MM.1S (cell line): ENCODE measurements around the gene PSMA4.

Experiments
- DNase-seq: peaks from one replicate; pipeline ENCODE4 v3.0.0-alpha.2; 2015
- H2AFZ ChIP-seq: fragments of 300-600 bp; sonication (generic); 2 replicates; pipeline ENCODE4 v1.6.0; 2016; ENCODE audit warnings: antibody characterized with exemption, low read length
- H3F3A ChIP-seq: fragments of 300-600 bp; sonication (generic); 2 replicates; pipeline ENCODE4 v1.6.1; 2016; ENCODE audit warnings: mild to moderate bottlenecking, antibody characterized with exemption, low read length, moderate library complexity, mixed read lengths; ENCODE audit not compliant: insufficient read depth
- H3K27ac ChIP-seq: fragments of 300-600 bp; sonication (generic); 2 replicates; pipeline ENCODE4 v1.5.1; 2016; ENCODE audit warnings: mild to moderate bottlenecking, low read length
- H3K27me3 ChIP-seq: fragments of 300-600 bp; sonication (generic); replicated peaks from 2 replicates; pipeline ENCODE4 v1.6.0; 2016; ENCODE audit warnings: low read length; ENCODE audit not compliant: insufficient read depth
- H3K36me3 ChIP-seq: fragments of 300-600 bp; sonication (generic); replicated peaks from 2 replicates; pipeline ENCODE4 v1.6.1; 2016; ENCODE audit warnings: mild to moderate bottlenecking, low read length, mixed read lengths; ENCODE audit not compliant: insufficient read depth
- H3K4me1 ChIP-seq: fragments of 300-600 bp; sonication (generic); 2 replicates; pipeline ENCODE4 v1.6.1; 2016; ENCODE audit warnings: low read length, mixed read lengths
- H3K4me2 ChIP-seq: fragments of 300-600 bp; sonication (generic); 2 replicates; pipeline ENCODE4 v1.6.0; 2016; ENCODE audit warnings: low read depth, low read length
- H3K4me3 ChIP-seq: fragments of 300-600 bp; sonication (generic); 2 replicates; pipeline ENCODE4 v1.5.1; 2016; ENCODE audit warnings: low read length, mixed read lengths
- H3K79me2 ChIP-seq: fragments of 300-600 bp; sonication (generic); 2 replicates; pipeline ENCODE4 v1.6.1; 2016; ENCODE audit warnings: mixed run types, low read length, mixed read lengths
- H3K9ac ChIP-seq: fragments of 300-600 bp; sonication (generic); 2 replicates; pipeline ENCODE4 v1.6.1; 2016; ENCODE audit warnings: low read length, mixed read lengths
- H3K9me2 ChIP-seq: fragments of 300-600 bp; sonication (generic); replicated peaks from 2 replicates; pipeline ENCODE4 v1.6.1; 2016; ENCODE audit warnings: mild to moderate bottlenecking, low read length, mixed read lengths; ENCODE audit not compliant: insufficient read depth
- H3K9me3 ChIP-seq: fragments of 300-600 bp; sonication (generic); replicated peaks from 2 replicates; pipeline ENCODE4 v1.6.1; 2016; ENCODE audit warnings: mild to moderate bottlenecking, low read length, mixed read lengths; ENCODE audit not compliant: insufficient read depth
- H4K20me1 ChIP-seq: fragments of 300-600 bp; sonication (generic); 2 replicates; pipeline ENCODE4 v1.6.1; 2016; ENCODE audit warnings: mild to moderate bottlenecking, low read length, moderate library complexity, mixed read lengths; ENCODE audit not compliant: insufficient read depth
- EZH2 ChIP-seq: fragments of 300-600 bp; sonication (generic); optimal IDR thresholded peaks from 2 replicates; pipeline ENCODE3; 2017; ENCODE audit warnings: low read depth, mild to moderate bottlenecking, antibody characterized with exemption, low read length, mixed read lengths
- EZH2phosphoT487 ChIP-seq: fragments of 300-600 bp; sonication (generic); IDR thresholded peaks from 2 replicates; pipeline ENCODE4 v1.6.1; 2018; ENCODE audit warnings: antibody characterized with exemption, low read length
- TF ChIP-seq, protein P1 (sequence below): fragments of 300-600 bp; sonication (generic); IDR thresholded peaks from 2 replicates; pipeline ENCODE4 v1.5.1; 2016; ENCODE audit warnings: antibody characterized with exemption, low read length, mixed read lengths

Gene PSMA4

DNA sequence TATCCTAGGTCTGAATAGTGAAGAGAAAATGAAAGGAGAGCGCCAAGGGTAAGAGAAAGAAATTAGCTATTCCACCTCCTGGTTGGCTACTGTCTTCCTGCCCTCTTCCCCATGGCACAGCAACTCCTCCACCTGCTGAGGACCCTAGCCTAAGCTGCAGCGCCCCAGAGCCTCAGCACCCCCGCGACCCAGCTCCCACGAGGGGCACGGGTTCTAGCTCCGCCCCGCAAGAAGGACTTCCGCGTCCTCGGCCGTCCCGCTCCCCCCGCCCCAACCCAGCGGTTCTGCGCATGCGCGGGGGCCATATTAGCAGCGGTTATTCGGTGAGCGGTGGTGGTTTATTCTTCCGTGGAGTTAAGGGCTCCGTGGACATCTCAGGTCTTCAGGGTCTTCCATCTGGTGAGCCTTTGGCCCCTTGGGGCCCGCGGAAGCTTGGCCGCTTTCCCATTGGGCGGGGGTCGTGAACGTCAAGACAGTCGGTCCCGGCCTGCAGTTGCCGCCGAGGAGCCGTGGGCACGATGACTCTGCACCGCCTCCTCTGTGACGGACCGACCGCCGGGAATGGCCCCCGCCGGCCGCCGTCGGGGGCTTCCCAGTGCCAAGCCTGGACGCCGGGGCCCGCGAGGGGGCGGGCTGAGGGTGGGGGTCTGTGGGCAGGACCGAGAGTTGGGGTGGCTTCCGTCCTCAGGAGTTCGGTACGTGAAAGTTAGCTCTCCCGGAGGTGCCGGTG, at the start of gene PSMA4:
Gene PSMA4 (plus strand): TSS at position 304 of the 730 bp plus-strand sequence. CDS start 1,484 bp downstream, outside the sequence.
- H3K9me3 ChIP-seq: no peaks in the 10 kb centered on the region
- H4K20me1 ChIP-seq: no peaks in the 10 kb centered on the region
- no peaks in the 10 kb centered on the region for H3K27me3 ChIP-seq
- H3K4me2 ChIP-seq: peak within 1 kb of the TSS; percentile 73
- H3K9ac ChIP-seq: peak within 1 kb of the TSS; percentile 94
- peak within 1 kb of the TSS; percentile 80 for H2AFZ ChIP-seq
- H3F3A ChIP-seq: peaks cover 26% of the 10 kb centered on the region
- TF ChIP-seq, protein P1, sequence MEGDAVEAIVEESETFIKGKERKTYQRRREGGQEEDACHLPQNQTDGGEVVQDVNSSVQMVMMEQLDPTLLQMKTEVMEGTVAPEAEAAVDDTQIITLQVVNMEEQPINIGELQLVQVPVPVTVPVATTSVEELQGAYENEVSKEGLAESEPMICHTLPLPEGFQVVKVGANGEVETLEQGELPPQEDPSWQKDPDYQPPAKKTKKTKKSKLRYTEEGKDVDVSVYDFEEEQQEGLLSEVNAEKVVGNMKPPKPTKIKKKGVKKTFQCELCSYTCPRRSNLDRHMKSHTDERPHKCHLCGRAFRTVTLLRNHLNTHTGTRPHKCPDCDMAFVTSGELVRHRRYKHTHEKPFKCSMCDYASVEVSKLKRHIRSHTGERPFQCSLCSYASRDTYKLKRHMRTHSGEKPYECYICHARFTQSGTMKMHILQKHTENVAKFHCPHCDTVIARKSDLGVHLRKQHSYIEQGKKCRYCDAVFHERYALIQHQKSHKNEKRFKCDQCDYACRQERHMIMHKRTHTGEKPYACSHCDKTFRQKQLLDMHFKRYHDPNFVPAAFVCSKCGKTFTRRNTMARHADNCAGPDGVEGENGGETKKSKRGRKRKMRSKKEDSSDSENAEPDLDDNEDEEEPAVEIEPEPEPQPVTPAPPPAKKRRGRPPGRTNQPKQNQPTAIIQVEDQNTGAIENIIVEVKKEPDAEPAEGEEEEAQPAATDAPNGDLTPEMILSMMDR: 0 out of 2 replicates have a peak, but pooled peaks have one; percentile 6
- TF ChIP-seq EZH2 (no peak), EZH2phosphoT487 (no peak)
- peaks cover 46% of the 10 kb centered on the region for H3K79me2 ChIP-seq
- H3K36me3 ChIP-seq: peaks cover 16% of the 10 kb centered on the region; the same call in 1 of the 2 replicates
- H3K9me2 ChIP-seq: no peaks in the 10 kb centered on the region
- DNase-seq: peak; percentile 95
- H3K4me3 ChIP-seq: peak within 1 kb of the TSS; percentile 90
- peak within 1 kb of the TSS; percentile 91 for H3K27ac ChIP-seq
- peaks cover 19% of the 10 kb centered on the region for H3K4me1 ChIP-seq

DNA sequence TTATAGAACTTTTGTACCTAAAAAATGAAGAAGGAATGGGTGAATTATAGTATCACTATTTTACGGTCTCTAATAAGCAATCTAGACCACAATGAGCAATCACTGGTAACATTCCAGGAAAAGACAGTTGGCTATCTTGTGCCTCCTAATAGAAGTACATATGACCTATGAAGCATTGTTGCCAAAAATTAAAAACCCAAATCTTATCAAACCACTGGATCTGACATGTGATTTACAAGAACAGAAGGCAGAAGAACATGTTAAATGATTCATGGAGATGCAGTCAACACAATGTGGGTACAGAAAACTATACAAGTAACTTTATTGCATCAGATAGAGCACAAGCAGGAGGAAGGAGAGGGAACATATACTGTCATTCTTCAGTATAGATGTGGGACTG, 47.4 kb upstream of the PSMA4 start:
- no peaks in the 10 kb centered on the region for H3K9me2 ChIP-seq
- no peaks in the 10 kb centered on the region; the same call in 1 of the 2 replicates for H3F3A ChIP-seq
- H3K4me2 ChIP-seq: no peak overlapping the region
- H2AFZ ChIP-seq: no peak overlapping the region
- H3K9me3 ChIP-seq: no peaks in the 10 kb centered on the region
- peaks cover 10% of the 10 kb centered on the region; the same call in 1 of the 2 replicates for H3K36me3 ChIP-seq
- no peaks in the 10 kb centered on the region for H3K27me3 ChIP-seq
- no peaks in the 10 kb centered on the region for H3K79me2 ChIP-seq
- H3K9ac ChIP-seq: no peak overlapping the region
- H3K4me1 ChIP-seq: no peaks in the 10 kb centered on the region
- no peak for TF ChIP-seq EZH2phosphoT487
- TF ChIP-seq, protein P1: no peak
- no peak for TF ChIP-seq EZH2
- H4K20me1 ChIP-seq: no peaks in the 10 kb centered on the region
- no peak overlapping the region for H3K4me3 ChIP-seq
- DNase-seq: no peak
- H3K27ac ChIP-seq: no peak overlapping the region

DNA sequence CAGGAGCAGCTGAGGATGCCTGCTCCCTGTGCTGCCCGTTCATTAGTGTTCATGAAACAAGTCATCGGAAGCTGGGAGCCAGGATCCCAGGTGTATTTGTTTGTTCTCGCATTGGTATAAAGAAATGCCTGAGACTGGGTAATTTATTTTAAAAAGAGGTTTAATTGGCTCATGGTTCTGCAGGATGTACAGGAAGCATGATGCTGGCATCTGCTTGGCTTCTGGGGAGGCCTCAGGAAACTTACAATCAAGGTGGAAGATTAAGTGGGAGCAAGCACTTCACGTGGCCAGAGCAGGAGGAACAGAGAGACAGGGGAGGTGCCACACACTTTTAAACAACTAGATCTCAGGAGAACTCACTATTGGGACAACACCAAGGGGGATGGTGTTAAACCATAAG, 38.4 kb upstream of the PSMA4 start:
- Histone ChIP-seq H3F3A (peaks cover 11% of the 10 kb centered on the region; the same call in 1 of the 2 replicates), H3K9me2 (no peaks in the 10 kb centered on the region), H3K4me2 (no peak overlapping the region), H3K4me3 (no peak overlapping the region), H4K20me1 (no peaks in the 10 kb centered on the region), H3K9ac (no peak overlapping the region), H2AFZ (no peak overlapping the region), H3K4me1 (no peaks in the 10 kb centered on the region), H3K36me3 (peaks cover 8% of the 10 kb centered on the region; the same call in 1 of the 2 replicates), H3K9me3 (no peaks in the 10 kb centered on the region), H3K79me2 (no peaks in the 10 kb centered on the region), H3K27me3 (no peaks in the 10 kb centered on the region), H3K27ac (no peak overlapping the region)
- DNase-seq: no peak
- no peak for TF ChIP-seq EZH2phosphoT487
- TF ChIP-seq EZH2: no peak
- TF ChIP-seq, protein P1: no peak
